Measurements from ENCODE around the gene OR5K1.

Gene OR5K1

DNA sequence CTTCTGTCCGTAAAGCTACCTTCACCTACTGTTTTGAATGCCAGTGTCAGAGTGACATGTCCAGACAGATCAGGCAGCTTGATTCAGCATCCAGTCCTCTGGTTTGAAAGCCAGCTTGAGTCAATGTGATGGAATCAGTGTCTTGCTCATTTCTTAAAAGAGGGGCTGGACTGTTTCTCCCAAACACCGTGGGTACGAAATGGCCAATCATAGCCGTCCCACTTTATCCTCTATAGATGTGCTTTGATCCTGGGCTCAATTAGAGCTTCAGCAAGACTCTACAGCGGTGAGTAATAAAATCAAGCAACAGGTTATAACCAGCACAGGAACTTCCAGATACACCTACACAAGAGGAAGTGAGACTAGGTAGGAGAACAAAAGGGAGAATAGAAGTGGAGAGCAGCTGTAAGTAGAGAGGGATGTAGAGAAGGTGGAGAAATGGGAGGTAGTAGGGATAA is 17.0 kb upstream of the OR5K1 start:
- Histone ChIP-seq H3K79me2 (no peaks in the 10 kb centered on the region), H3K4me3 (ENCODE audit: low read depth, low read length) (no peak overlapping the region), H3K9ac (no peak overlapping the region), H3K27me3 (ENCODE audit: control insufficient read depth, insufficient read depth, low read length) (no peaks in the 10 kb centered on the region), H3K27ac (no peak overlapping the region), H3K4me1 (no peaks in the 10 kb centered on the region), H2AFZ (no peak overlapping the region), H3K9me3 (ENCODE audit: control insufficient read depth, low read length) (no peaks in the 10 kb centered on the region), H3K4me2 (ENCODE audit: low read length) (no peak overlapping the region), H3K36me3 (ENCODE audit: control insufficient read depth, insufficient read depth, low read length) (no peaks in the 10 kb centered on the region)
- TF ChIP-seq, protein P1, sequence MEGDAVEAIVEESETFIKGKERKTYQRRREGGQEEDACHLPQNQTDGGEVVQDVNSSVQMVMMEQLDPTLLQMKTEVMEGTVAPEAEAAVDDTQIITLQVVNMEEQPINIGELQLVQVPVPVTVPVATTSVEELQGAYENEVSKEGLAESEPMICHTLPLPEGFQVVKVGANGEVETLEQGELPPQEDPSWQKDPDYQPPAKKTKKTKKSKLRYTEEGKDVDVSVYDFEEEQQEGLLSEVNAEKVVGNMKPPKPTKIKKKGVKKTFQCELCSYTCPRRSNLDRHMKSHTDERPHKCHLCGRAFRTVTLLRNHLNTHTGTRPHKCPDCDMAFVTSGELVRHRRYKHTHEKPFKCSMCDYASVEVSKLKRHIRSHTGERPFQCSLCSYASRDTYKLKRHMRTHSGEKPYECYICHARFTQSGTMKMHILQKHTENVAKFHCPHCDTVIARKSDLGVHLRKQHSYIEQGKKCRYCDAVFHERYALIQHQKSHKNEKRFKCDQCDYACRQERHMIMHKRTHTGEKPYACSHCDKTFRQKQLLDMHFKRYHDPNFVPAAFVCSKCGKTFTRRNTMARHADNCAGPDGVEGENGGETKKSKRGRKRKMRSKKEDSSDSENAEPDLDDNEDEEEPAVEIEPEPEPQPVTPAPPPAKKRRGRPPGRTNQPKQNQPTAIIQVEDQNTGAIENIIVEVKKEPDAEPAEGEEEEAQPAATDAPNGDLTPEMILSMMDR (IDR thresholded peaks at IDR 0.05) = no peak

DNA sequence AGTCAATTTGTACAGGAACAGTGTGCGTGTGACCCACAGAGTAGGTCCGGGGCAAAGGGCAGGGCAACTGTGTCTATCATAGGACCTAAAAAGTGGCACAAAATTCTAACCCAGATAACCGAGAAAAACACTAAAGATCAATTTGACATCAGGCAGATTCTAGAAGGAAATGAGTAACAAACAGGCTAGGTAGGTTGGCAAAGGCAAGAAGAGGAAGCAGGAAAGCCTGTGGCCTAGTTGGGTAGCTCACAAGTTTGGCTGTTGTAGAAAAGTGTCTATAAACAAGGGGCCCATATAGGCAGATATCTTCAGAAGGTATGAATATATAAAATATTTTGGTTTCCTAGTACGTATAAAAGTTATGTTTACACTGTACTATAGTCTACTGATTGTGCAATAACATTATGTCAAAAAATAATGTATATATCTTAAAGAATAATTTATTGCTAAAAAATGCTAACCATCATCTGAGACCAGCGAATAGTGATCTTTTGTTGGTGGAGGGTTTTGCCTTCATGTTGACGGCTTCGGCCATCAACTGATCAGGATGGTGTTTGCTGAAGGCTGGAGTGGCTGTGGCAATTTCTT is 13.3 kb upstream of the OR5K1 start:
- TF ChIP-seq, protein P1 (IDR thresholded peaks at IDR 0.05) = no peak
- H3K9me3 ChIP-seq (ENCODE audit: control insufficient read depth, low read length) = no peaks in the 10 kb centered on the region
- no peak overlapping the region for H3K4me3 ChIP-seq (ENCODE audit: low read depth, low read length)
- no peak overlapping the region for H3K27ac ChIP-seq
- H3K4me1 ChIP-seq = no peaks in the 10 kb centered on the region
- no peaks in the 10 kb centered on the region for H3K36me3 ChIP-seq (ENCODE audit: control insufficient read depth, insufficient read depth, low read length)
- no peaks in the 10 kb centered on the region for H3K27me3 ChIP-seq (ENCODE audit: control insufficient read depth, insufficient read depth, low read length)
- no peak overlapping the region for H3K9ac ChIP-seq
- H3K4me2 ChIP-seq (ENCODE audit: low read length) = no peak overlapping the region
- no peaks in the 10 kb centered on the region for H3K79me2 ChIP-seq
- no peak overlapping the region for H2AFZ ChIP-seq

DNA sequence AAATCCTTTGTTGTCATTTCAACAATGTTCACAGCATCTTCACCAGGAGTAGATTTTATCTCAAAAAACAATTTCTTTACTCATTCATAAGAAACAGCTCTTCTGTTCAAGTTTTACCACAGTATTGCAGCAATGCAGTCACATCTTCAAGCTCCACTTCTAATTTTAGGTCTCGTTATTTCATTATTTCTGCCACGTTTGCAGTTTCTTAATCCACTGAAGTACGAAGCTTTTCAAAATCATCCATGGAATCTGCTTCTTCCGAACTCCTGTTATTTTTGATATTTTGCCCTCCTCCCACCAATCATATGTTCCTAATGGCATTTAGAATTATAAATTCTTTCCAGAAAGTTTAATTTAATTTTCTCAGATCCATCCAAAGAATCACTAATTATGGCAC is 12.6 kb upstream of the OR5K1 start:
- Histone ChIP-seq H3K79me2 (no peaks in the 10 kb centered on the region), H3K36me3 (ENCODE audit: control insufficient read depth, insufficient read depth, low read length) (no peaks in the 10 kb centered on the region), H3K9me3 (ENCODE audit: control insufficient read depth, low read length) (no peaks in the 10 kb centered on the region), H3K9ac (no peak overlapping the region), H3K4me3 (ENCODE audit: low read depth, low read length) (no peak overlapping the region), H3K27ac (no peak overlapping the region), H3K27me3 (ENCODE audit: control insufficient read depth, insufficient read depth, low read length) (no peaks in the 10 kb centered on the region), H3K4me2 (ENCODE audit: low read length) (no peak overlapping the region), H3K4me1 (no peaks in the 10 kb centered on the region), H2AFZ (no peak overlapping the region)
- TF ChIP-seq, protein P1 (IDR thresholded peaks at IDR 0.05) = no peak

DNA sequence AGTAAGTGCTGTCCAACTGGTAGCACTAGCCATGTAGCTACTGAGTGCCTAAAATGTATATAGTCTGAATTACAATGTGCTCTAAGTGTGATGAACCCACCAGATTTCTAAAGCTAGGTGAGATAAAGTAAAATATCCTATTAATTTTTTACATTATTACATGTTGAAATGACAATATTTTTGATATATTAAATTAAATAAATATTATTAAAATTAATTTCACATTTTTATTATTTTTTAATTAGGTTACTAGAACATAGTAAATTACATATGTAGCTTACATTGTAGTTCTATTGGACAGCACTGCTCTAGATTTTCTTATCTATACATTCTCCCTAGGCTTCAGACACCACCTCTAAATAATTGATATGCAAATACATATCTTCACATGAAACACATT is 9.2 kb upstream of the OR5K1 start:
- Histone ChIP-seq H2AFZ (no peak overlapping the region), H3K36me3 (ENCODE audit: control insufficient read depth, insufficient read depth, low read length) (no peaks in the 10 kb centered on the region), H3K9ac (no peak overlapping the region), H3K4me2 (ENCODE audit: low read length) (no peak overlapping the region), H3K79me2 (no peaks in the 10 kb centered on the region), H3K27me3 (ENCODE audit: control insufficient read depth, insufficient read depth, low read length) (no peaks in the 10 kb centered on the region), H3K4me1 (no peaks in the 10 kb centered on the region), H3K9me3 (ENCODE audit: control insufficient read depth, low read length) (no peaks in the 10 kb centered on the region), H3K4me3 (ENCODE audit: low read depth, low read length) (no peak overlapping the region), H3K27ac (no peak overlapping the region)
- TF ChIP-seq, protein P1 (IDR thresholded peaks at IDR 0.05) = no peak

DNA sequence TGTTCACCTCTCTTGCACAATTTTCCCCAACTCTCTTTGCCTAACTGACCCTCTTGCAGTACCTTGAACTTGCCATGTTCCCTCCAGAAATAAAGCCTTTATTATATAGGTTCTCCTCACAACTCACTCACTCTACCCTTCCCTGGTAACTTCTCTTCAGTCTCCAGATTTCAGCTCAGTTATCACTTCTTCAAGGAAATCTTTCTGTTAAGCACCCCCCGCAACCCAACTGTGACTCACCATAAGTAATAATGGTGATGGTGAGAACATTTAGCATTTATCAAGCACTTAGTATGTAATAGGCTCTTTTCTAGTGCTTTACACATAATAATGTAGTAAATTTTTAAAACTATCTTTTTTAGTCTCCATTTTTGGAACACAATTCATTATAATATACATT is 8.1 kb upstream of the OR5K1 start:
- H3K9ac ChIP-seq = no peak overlapping the region
- no peaks in the 10 kb centered on the region for H3K4me1 ChIP-seq
- TF ChIP-seq, protein P1 (IDR thresholded peaks at IDR 0.05) = no peak
- H3K36me3 ChIP-seq (ENCODE audit: control insufficient read depth, insufficient read depth, low read length) = no peaks in the 10 kb centered on the region
- H3K27me3 ChIP-seq (ENCODE audit: control insufficient read depth, insufficient read depth, low read length) = no peaks in the 10 kb centered on the region
- no peaks in the 10 kb centered on the region for H3K79me2 ChIP-seq
- no peak overlapping the region for H3K27ac ChIP-seq
- H3K9me3 ChIP-seq (ENCODE audit: control insufficient read depth, low read length) = no peaks in the 10 kb centered on the region
- no peak overlapping the region for H2AFZ ChIP-seq
- H3K4me3 ChIP-seq (ENCODE audit: low read depth, low read length) = no peak overlapping the region
- H3K4me2 ChIP-seq (ENCODE audit: low read length) = no peak overlapping the region
